HepG2 (cell line): ENCODE measurements around the gene SPATA31D4. TPM values are rescaled to one million over a fixed set of nuclear protein-coding genes. Genes with fewer than 3 reads are reported as not detected.

ENCODE experiments used
- ATAC-seq: fragments of 200-7000 bp; cut with Tn5 transposase; 3 replicates; pipeline ENCODE4 v1.9.1; 2020; ENCODE audit warnings: mild to moderate bottlenecking, moderate library complexity
- BruUV-seq: library from RNA; stranded (reverse); fragments of 400-500 nt; replicated peaks from 2 replicates; lab custom pipeline; 2021; lab: Mats Ljungman, UMichigan
- CTCF ChIA-PET: fragments of 300-600 bp; formaldehyde crosslinking; extraction: SDS; loops from one replicate; lab custom pipeline; 2021; ENCODE audit warnings: low total read pairs, inconsistent platforms, low intra/inter-chr PET ratio; lab: Yijun Ruan, JAX
- POLR2A ChIA-PET: fragments of 350-600 bp; sonication (Branson Sonifier 250); formaldehyde crosslinking; loops from one replicate; lab custom pipeline; 2020; ENCODE audit warnings: antibody characterized with exemption, inconsistent platforms; lab: Yijun Ruan, JAX
- DNase-seq: peaks from one replicate; pipeline ENCODE4 v3.0.0-alpha.2; 2015; ENCODE audit warnings: low spot score
- FAIRE-seq: peaks from 3 replicates; lab custom pipeline; 2011; peaks lifted over from hg19 to GRCh38; lab: Jason Lieb, UNC
- H2AFZ ChIP-seq: one replicate; pipeline ENCODE4 v1.6.1; 2011; ENCODE audit warnings: low read length, inconsistent platforms
- H3K27ac ChIP-seq: fragments of 300-600 bp; 3 replicates; pipeline ENCODE4 v1.8.0; 2011; ENCODE audit warnings: mixed run types, mild to moderate bottlenecking, mixed read lengths, low read length, inconsistent platforms; ENCODE audit not compliant: insufficient read depth; ENCODE audit errors: extremely low read length
- H3K27me3 ChIP-seq, 2 experiments: fragments of 200-600 bp in 1 of 2; 2 replicates in 1 of 2; 3 replicates in 1 of 2; pipeline versions ENCODE4 v1.6.0 to v1.8.0; 2011; ENCODE audit warnings: low read length in 2 of 2, mild to moderate bottlenecking in 2 of 2, moderate library complexity in 2 of 2, inconsistent platforms in 1 of 2; ENCODE audit not compliant: insufficient read depth in 2 of 2, control insufficient read depth in 1 of 2
- H3K36me3 ChIP-seq, 2 experiments: fragments of 200-600 bp in 1 of 2; replicated peaks in 1 of 2; 2 replicates in 1 of 2; 3 replicates in 1 of 2; pipeline versions ENCODE4 v1.5.1 to v1.8.0; 2011; ENCODE audit warnings: low read length in 2 of 2, inconsistent platforms in 1 of 2; ENCODE audit not compliant: insufficient read depth in 2 of 2, control insufficient read depth in 1 of 2
- H3K4me1 ChIP-seq: 2 replicates; pipeline ENCODE4 v1.5.1; 2012; ENCODE audit warnings: low read length, inconsistent platforms; ENCODE audit not compliant: insufficient read depth
- H3K4me2 ChIP-seq: 2 replicates; pipeline ENCODE4 v1.6.0; 2011; ENCODE audit warnings: low read depth, low read length, inconsistent platforms
- H3K4me3 ChIP-seq, 3 experiments: fragments of 200-600 bp in 1 of 3; sonication (generic), shearing (Covaris generic) in 1 of 3; replicated peaks in 1 of 3; 2 replicates each; pipeline ENCODE4 v1.5.1; 2011 to 2016; ENCODE audit warnings: low read length in 3 of 3, inconsistent platforms in 2 of 3, low read depth in 2 of 3, mild to moderate bottlenecking in 2 of 3, control low read depth in 1 of 3, mixed read lengths in 1 of 3; ENCODE audit not compliant: insufficient read depth in 1 of 3
- H3K79me2 ChIP-seq: one replicate; pipeline ENCODE4 v1.6.1; 2011; ENCODE audit warnings: low read length, inconsistent platforms; ENCODE audit not compliant: insufficient read depth
- H3K9ac ChIP-seq: 2 replicates; pipeline ENCODE4 v1.6.0; 2011; ENCODE audit warnings: mild to moderate bottlenecking, low read depth, low read length, inconsistent platforms; ENCODE audit not compliant: insufficient read depth
- H3K9me3 ChIP-seq: 2 replicates; pipeline ENCODE4 v1.5.1; 2012; ENCODE audit warnings: mild to moderate bottlenecking, low read length
- H4K20me1 ChIP-seq: 2 replicates; pipeline ENCODE4 v1.6.0; 2011; ENCODE audit warnings: inconsistent platforms, mild to moderate bottlenecking, low read length, moderate library complexity; ENCODE audit not compliant: insufficient read depth
- ZNF543 ChIP-seq: sonication (generic); formaldehyde crosslinking; IDR thresholded peaks from 2 replicates; pipeline ENCODE4 v1.4.0; 2020; ENCODE audit warnings: mild to moderate bottlenecking, missing genetic modification reagents
- ZNF672 ChIP-seq: sonication (generic); formaldehyde crosslinking; IDR thresholded peaks from 2 replicates; pipeline ENCODE4 v1.8.1; 2022; ENCODE audit warnings: missing genetic modification reagents
- WGBS: methylation state at CpG from one replicate; pipeline ENCODE4 v1.1.6; 2017; ENCODE audit warnings: low lambda C conversion rate; 5-methylcytosine and 5-hydroxymethylcytosine counted together
- in situ Hi-C: cut with HindIII; loops from 2 replicates; pipeline ENCODE4 v1.10.0; 2017; ENCODE audit warnings: low pct_unique_long_range_greater_than_20kb; ENCODE audit not compliant: extremely low pct_ligation_motif_present
- intact Hi-C: fragments of 100-400 bp; cut with micrococcal nuclease; formaldehyde crosslinking; loops from one replicate; pipeline ENCODE4 v1.10.0; 2022; ENCODE audit not compliant: unreplicated experiment
- polyA plus RNA-seq, 8 experiments: library from polyadenylated mRNA; depleted of rRNA in 3 of 8; stranded (reverse) in 7 of 8; unstranded in 1 of 8; fragments of >200 nt; fragmentation: Illumina TruSeq in 4 of 8; extraction: Trizol in 4 of 8; gene quantifications; 2 replicates each; pipeline versions ENCODE4 v1.2.1 to v1.2.3, GENCODE V29; 2011 to 2016; ENCODE audit warnings: low read depth in 4 of 8, missing spikeins in 1 of 8, mixed read lengths in 1 of 8; ENCODE audit not compliant: insufficient read depth in 1 of 8
- total RNA-seq, 5 experiments: library from RNA; depleted of rRNA; stranded (reverse); fragments of >200 nt; fragmentation: Illumina TruSeq; extraction: Trizol; gene quantifications; 2 replicates each; pipeline ENCODE4 v1.2.3, GENCODE V29; 2016; ENCODE audit warnings: low read depth in 1 of 5
- TF ChIP-seq, protein P1 (sequence below): sonication (generic); formaldehyde crosslinking; IDR thresholded peaks from 2 replicates; pipeline ENCODE4 v1.5.0; 2020; ENCODE audit warnings: mild to moderate bottlenecking, low read depth, missing genetic modification reagents, borderline replicate concordance
- TF ChIP-seq, protein P2 (sequence below): sonication (generic); formaldehyde crosslinking; IDR thresholded peaks from 2 replicates; pipeline ENCODE4 v1.9.0; 2022; ENCODE audit warnings: low read depth, missing genetic modification reagents

SPATA31D4 gene
- total and polyA plus RNA-seq, 2 of the 13 experiments (the other 11 are each of a cell fraction or from before 2014, with no cell fraction given) = not detected

DNA sequence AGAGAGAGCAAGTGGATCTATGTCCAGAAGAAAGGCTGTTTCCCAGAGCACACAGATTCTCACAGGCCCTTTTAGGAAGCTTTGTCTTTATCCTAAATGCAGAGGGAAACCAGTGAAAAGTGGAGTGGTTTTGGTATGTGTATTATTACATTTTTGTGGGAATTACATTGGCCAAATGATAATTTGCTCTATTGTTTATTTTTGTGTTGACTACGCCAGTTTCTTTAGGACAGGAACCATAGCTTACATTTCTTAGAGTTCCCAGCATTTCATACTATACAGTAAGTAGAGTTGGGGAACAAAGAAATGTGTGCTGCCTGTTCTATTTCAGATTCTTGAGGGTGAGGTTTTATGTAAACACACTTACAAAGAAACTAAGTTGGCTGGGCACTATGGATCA is 29.4 kb upstream of the SPATA31D4 start:
- POLR2A ChIA-PET = no interaction called here
- 70% methylated on average over 1 of the region's 1 CpG for WGBS
- no TSS peak for BruUV-seq
- TF ChIP-seq ZNF543 (CRISPR knock-in tag) = no peak
- no peaks in the 10 kb centered on the region for H3K4me1 ChIP-seq
- no peak overlapping the region for H3K9ac ChIP-seq
- H3K27me3 ChIP-seq = no peaks in the 10 kb centered on the region
- no peak overlapping the region for H3K4me2 ChIP-seq
- intact Hi-C loops = no loop called here
- H2AFZ ChIP-seq = no peak overlapping the region
- H3K36me3 ChIP-seq = no peaks in the 10 kb centered on the region
- in situ Hi-C loops = no loop called here
- CTCF ChIA-PET = no interaction called here
- DNase-seq (no peak), FAIRE-seq (no peak), ATAC-seq (no peak)
- no peaks in the 10 kb centered on the region for H3K79me2 ChIP-seq
- no peaks in the 10 kb centered on the region for H3K9me3 ChIP-seq
- no peaks in the 10 kb centered on the region for H4K20me1 ChIP-seq
- H3K27ac ChIP-seq = no peak overlapping the region
- H3K4me3 ChIP-seq = no peak overlapping the region

DNA sequence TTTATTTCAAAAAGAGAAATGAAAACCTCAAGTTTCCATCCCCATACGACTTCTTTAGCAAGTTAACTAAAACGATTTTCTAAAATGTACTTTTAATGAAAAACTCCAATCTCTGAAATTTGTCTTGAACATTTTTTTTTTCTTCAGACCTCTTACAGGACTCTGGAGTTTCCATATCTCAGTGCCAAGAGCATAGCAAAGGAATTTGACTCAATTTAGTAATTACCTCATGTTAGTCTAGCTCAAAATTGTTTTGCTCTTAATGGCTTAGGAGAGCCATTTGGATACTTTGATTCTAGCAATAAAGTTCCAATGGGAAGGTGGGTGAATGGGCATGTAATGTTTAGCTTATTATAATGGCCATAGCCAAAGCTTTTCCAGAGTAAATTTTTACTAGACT is 26.0 kb upstream of the SPATA31D4 start:
- FAIRE-seq = no peak
- H3K9ac ChIP-seq = no peak overlapping the region
- no peaks in the 10 kb centered on the region for H4K20me1 ChIP-seq
- H3K4me3 ChIP-seq = no peak overlapping the region
- WGBS = 2% methylated on average over 2 of the region's 2 CpGs
- DNase-seq = no peak
- no peak for ATAC-seq
- H3K79me2 ChIP-seq = no peaks in the 10 kb centered on the region
- CTCF ChIA-PET = no interaction called here
- no peaks in the 10 kb centered on the region for H3K36me3 ChIP-seq
- in situ Hi-C loops = no loop called here
- BruUV-seq = no TSS peak
- H3K27me3 ChIP-seq = no peaks in the 10 kb centered on the region
- intact Hi-C loops = no loop called here
- H3K4me1 ChIP-seq = no peaks in the 10 kb centered on the region
- POLR2A ChIA-PET = no interaction called here
- TF ChIP-seq ZNF672 (CRISPR knock-in tag) = no peak
- TF ChIP-seq, protein P1, sequence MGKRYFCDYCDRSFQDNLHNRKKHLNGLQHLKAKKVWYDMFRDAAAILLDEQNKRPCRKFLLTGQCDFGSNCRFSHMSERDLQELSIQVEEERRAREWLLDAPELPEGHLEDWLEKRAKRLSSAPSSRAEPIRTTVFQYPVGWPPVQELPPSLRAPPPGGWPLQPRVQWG (CRISPR knock-in tag) = no peak
- TF ChIP-seq, protein P2, sequence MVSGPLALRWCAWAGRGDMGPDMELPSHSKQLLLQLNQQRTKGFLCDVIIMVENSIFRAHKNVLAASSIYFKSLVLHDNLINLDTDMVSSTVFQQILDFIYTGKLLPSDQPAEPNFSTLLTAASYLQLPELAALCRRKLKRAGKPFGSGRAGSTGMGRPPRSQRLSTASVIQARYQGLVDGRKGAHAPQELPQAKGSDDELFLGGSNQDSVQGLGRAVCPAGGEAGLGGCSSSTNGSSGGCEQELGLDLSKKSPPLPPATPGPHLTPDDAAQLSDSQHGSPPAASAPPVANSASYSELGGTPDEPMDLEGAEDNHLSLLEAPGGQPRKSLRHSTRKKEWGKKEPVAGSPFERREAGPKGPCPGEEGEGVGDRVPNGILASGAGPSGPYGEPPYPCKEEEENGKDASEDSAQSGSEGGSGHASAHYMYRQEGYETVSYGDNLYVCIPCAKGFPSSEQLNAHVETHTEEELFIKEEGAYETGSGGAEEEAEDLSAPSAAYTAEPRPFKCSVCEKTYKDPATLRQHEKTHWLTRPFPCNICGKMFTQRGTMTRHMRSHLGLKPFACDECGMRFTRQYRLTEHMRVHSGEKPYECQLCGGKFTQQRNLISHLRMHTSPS (CRISPR knock-in tag) = no peak
- no peak overlapping the region for H2AFZ ChIP-seq
- H3K27ac ChIP-seq = no peak overlapping the region
- H3K9me3 ChIP-seq = no peaks in the 10 kb centered on the region
- H3K4me2 ChIP-seq = no peak overlapping the region
